Nephron (organoid): ENCODE measurements around the gene COX19.

Source experiments
- H3K27ac Mint-ChIP-seq, 3 experiments: 2 replicates each; pipeline ENCODE4 v1.8.0; 2020; ENCODE audit warnings: mixed read lengths in 3 of 3, mild to moderate bottlenecking in 2 of 3, moderate library complexity in 1 of 3
- H3K27me3 Mint-ChIP-seq: 2 replicates; pipeline ENCODE4 v1.8.0; 2021; ENCODE audit warnings: low read depth, mild to moderate bottlenecking, moderate library complexity, mixed read lengths
- H3K36me3 Mint-ChIP-seq: 2 replicates; pipeline ENCODE4 v1.8.0; 2020; ENCODE audit warnings: low read depth, mixed read lengths
- H3K4me1 Mint-ChIP-seq: 2 replicates; pipeline ENCODE4 v1.8.0; 2020; ENCODE audit warnings: mixed read lengths
- H3K4me3 Mint-ChIP-seq, 3 experiments: 2 replicates each; pipeline ENCODE4 v1.8.0; 2020; ENCODE audit warnings: mild to moderate bottlenecking in 3 of 3, mixed read lengths in 3 of 3, moderate library complexity in 2 of 3
- H3K9me3 Mint-ChIP-seq: 2 replicates; pipeline ENCODE4 v1.8.0; 2020; ENCODE audit warnings: mixed read lengths
- TF ChIP-seq, protein P1 (sequence below), 3 experiments: fragments of 200-600 bp; sonication (generic); IDR thresholded peaks; one replicate each; pipeline ENCODE4 v1.5.0; 2021; ENCODE audit warnings: antibody characterized with exemption in 3 of 3; ENCODE audit not compliant: unreplicated experiment in 3 of 3

The COX19 gene

GRCh38 chr7:985127-985416 lies 9.7 kb upstream of the COX19 start:
- H3K36me3 Mint-ChIP-seq: no peaks in the 10 kb centered on the region
- TF ChIP-seq, protein P1, sequence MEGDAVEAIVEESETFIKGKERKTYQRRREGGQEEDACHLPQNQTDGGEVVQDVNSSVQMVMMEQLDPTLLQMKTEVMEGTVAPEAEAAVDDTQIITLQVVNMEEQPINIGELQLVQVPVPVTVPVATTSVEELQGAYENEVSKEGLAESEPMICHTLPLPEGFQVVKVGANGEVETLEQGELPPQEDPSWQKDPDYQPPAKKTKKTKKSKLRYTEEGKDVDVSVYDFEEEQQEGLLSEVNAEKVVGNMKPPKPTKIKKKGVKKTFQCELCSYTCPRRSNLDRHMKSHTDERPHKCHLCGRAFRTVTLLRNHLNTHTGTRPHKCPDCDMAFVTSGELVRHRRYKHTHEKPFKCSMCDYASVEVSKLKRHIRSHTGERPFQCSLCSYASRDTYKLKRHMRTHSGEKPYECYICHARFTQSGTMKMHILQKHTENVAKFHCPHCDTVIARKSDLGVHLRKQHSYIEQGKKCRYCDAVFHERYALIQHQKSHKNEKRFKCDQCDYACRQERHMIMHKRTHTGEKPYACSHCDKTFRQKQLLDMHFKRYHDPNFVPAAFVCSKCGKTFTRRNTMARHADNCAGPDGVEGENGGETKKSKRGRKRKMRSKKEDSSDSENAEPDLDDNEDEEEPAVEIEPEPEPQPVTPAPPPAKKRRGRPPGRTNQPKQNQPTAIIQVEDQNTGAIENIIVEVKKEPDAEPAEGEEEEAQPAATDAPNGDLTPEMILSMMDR (IDR thresholded peaks at IDR 0.05; ENCODE audit: unreplicated experiment in 3 of 3): no peak
- no peaks in the 10 kb centered on the region for H3K27me3 Mint-ChIP-seq
- H3K9me3 Mint-ChIP-seq: no peaks in the 10 kb centered on the region
- H3K4me1 Mint-ChIP-seq: peaks cover 8% of the 10 kb centered on the region
- H3K27ac Mint-ChIP-seq: no peak overlapping the region
- no peak overlapping the region for H3K4me3 Mint-ChIP-seq

- Mint-ChIP-seq H3K9me3 (no peaks in the 10 kb centered on the region), H3K36me3 (no peaks in the 10 kb centered on the region), H3K4me1 (peaks cover 8% of the 10 kb centered on the region), H3K27me3 (no peaks in the 10 kb centered on the region), H3K27ac (no peak overlapping the region), H3K4me3 (no peak overlapping the region)
- TF ChIP-seq, protein P1 (IDR thresholded peaks at IDR 0.05; ENCODE audit: unreplicated experiment in 3 of 3): no peak
Measured at GRCh38 chr7:984361-985126, 9.2 kb upstream of the COX19 start.

DNA sequence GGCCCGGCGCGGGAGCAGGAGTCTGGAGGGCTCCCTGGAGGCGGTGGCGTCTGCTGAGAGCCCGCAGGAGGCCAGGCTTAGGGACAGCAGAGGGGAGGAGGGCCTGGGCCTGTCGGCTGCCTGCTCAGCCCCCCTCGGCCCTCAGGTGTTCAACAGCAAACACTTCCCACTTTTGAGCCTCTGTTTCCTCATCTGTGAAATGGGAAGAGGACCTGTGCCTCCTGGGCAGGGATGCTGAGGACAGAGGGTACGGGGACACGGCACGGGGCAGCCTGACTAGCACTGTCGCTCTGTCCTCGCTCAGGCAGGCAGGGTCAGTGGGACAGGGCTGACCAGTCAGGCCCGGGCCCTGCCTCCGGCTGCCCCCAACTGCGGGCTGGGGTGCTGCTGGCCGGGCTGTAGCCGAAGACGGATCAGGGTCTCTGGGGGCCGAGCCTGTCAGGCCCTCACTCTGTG lies 8.3 kb upstream of the COX19 start:
- no peak overlapping the region for H3K27ac Mint-ChIP-seq

GRCh38 chr7:983004-983615 lies 7.8 kb upstream of the COX19 start, which contains the start of gene CYP2W1:
TSS of gene CYP2W1 (plus strand) at chr7:983181. CDS start at chr7:983212, 31 bp downstream.
- Mint-ChIP-seq H3K27me3 (no peaks in the 10 kb centered on the region), H3K9me3 (no peaks in the 10 kb centered on the region), H3K4me3 (no peak within 1 kb of the TSS), H3K4me1 (peaks cover 10% of the 10 kb centered on the region), H3K27ac (no peak within 1 kb of the TSS), H3K36me3 (no peaks in the 10 kb centered on the region)
- TF ChIP-seq, protein P1 (IDR thresholded peaks at IDR 0.05; ENCODE audit: unreplicated experiment in 3 of 3): no peak

More for the DNA sequence above, 8.3 kb upstream of the COX19 start:
- Mint-ChIP-seq H3K27me3 (no peaks in the 10 kb centered on the region), H3K36me3 (no peaks in the 10 kb centered on the region), H3K4me1 (peaks cover 8% of the 10 kb centered on the region), H3K9me3 (no peaks in the 10 kb centered on the region), H3K4me3 (no peak overlapping the region)
- TF ChIP-seq, protein P1 (IDR thresholded peaks at IDR 0.05; ENCODE audit: unreplicated experiment in 3 of 3): no peak

DNA sequence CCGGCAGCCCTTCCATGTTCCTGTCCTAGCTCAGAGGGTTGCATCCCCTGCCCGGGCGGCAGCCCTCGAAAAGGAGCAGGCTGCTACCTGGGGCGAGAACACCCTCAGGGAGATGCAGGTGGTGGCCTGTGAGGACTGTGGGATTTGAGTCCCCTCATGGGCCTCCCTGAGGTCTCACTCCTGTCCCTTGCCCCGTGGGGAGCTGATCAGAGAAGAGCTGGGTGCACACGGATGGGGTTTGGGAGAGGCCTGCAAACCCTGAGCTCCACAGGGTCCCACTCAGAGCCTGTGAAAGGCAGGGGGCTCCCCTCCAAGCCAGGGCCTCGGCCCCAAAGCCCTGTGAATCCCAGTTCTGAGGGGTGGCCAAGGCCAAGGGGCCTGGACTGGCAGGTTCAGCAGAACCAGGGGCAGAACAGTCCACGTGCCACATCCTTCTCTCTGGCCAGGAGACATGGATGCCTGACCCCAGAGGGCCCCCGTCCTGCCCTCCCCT lies 7.2 kb upstream of the COX19 start:
- H3K27ac Mint-ChIP-seq: no peak overlapping the region
- no peaks in the 10 kb centered on the region for H3K36me3 Mint-ChIP-seq
- H3K9me3 Mint-ChIP-seq: no peaks in the 10 kb centered on the region
- no peak overlapping the region for H3K4me3 Mint-ChIP-seq
- TF ChIP-seq, protein P1 (IDR thresholded peaks at IDR 0.05; ENCODE audit: unreplicated experiment in 3 of 3): no peak
- H3K27me3 Mint-ChIP-seq: no peaks in the 10 kb centered on the region
- peaks cover 15% of the 10 kb centered on the region for H3K4me1 Mint-ChIP-seq
